HG02642 (cell line): ENCODE data around the gene TAOK1.

Source experiments
- ATAC-seq: cut with Tn5 transposase; IDR thresholded peaks from one replicate; pipeline ENCODE4 v1.9.1; 2021; ENCODE audit warnings: mild to moderate bottlenecking; ENCODE audit not compliant: unreplicated experiment, poor library complexity

TAOK1 gene

DNA sequence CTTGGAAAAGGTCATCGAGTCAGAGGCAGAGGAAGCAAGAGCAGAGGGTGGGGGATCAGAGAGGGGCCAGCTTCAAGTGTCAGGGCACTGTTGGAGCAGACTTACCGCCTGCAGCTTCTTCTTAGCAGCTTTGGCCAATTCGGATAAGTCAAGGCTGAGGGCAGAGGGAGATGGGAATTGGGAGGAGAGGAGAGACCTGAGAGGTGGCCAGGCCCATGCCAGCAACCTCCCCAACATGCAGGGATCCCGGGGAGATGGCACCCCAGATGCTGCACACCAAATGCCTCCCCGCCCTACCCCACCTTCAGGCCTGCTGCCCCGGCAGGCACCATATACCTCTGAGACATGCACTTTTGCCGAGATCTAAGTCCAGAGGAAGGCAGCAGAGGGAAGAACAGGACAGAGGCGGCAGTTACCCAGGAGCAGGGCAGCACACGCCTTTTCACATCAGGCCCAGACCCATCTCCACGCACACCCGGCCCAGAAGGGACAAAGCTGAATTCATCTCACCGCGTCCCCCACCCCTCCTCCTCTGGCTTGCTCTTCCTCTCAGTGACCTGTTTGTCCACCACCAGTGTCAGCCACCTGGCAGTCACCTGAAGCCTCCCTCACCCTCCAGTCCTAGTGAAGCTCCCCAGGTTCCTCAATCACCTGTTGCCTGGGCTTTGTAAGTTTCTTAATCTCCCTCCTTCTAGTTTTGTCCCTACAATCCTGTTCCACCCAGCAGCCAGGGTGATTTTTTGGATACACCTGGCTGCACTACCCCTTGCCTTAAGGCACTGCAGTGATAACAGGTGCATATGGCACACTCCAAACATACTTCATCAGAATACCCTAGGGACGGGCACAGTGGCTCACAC is 188.7 kb downstream of the TAOK1 start:
- no peak for ATAC-seq

DNA sequence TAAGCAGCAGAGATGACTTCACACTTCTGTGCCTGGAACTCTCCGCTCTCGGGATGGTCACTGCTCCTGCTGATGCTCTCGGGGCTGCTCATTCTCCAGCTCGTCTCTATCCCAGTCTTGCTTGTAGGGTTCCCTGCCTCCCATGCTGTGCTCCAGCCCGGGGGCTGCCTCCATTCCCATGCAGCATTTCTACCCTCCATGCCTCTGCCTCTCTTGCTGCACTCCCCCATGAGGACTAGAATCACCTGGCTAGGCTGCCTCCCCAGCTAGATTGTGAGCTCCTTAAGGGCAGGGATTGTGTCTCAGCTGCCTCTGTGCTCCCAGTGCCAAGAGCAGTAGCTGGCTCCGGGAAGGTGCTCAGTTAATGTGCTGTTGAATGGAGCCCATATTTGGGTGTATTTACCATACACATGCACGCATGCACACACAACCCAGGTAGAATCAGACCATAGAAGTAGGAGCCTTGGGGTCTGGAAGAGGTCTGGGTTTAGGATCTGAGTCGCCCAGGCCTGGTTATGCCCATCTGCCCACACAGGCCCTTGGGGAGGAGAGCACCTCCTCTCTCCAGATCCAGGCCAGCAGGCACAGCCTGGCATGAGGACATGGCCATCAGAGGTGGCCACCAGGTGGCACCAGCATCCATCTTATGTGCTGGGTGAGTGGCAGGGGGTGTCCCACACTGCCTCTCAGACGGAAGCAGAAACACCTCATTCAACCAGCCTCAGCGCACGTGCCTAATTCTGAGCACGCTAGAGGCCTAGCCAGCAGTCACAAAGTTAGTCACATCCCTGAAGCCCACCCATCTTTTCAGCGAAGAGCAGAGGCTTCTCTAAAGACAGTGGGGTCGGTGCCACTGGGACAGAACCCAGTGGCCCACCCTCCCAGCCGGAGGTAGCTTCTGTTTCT is 190.0 kb downstream of the TAOK1 start:
- ATAC-seq, result peak; percentile 71

DNA sequence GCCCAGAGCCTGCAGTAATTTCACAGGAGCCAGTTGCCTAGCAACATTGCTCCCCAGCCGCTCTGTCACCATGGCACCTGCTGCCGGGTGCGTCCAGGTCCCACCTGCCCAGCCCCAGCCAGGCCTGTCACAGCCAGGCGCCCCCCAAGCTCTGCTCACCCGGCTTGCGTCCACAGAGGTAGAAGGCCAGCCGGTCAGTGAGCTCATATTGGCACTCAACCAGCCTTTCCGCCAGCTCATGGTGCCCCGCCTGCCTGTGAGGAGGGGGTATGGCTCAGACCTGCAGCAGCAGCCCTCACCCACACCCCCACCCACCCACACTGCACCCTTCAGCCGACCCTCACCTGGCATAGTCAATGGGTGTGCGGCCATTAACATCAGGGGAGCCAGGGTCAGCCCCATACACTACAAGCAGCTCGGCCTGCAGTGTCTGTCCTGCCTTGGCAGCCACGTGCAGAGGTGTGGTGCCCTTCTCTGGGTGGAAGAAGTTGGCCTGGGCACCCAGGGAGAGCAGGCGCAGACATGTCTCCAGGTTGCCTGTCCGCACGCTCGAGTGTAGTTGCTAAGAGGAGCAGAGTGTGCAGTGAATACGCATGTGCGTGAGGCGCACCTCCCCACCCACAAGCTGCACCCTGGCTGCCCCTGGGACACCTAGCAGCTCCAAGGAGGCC is 191.6 kb downstream of the TAOK1 start:
- ATAC-seq, result no peak

DNA sequence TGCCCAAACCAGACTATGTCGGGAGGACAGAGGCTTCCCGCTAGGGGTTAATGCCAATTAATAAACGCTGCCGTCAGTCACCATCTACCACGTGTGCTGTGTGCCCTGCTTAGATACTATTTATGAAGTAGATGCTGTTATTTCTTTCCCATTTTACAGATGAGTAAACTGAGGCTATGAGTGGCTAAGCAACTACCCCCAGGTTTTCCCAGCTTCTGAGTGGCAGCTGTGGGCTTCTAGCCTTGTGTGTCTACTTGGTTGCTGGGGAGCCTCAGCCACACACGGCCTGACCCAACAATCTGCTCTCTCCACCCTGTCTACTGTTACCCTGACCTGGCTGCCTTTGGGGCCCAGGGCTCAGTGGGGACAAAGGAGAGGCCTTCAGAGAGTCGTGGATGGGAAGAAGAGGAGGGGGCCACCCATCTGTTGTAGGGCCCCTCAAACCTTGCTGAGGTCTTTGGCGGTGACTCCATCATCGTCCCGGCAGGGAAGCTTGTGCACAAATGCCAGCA is 192.1 kb downstream of the TAOK1 start:
- ATAC-seq, result no peak

DNA sequence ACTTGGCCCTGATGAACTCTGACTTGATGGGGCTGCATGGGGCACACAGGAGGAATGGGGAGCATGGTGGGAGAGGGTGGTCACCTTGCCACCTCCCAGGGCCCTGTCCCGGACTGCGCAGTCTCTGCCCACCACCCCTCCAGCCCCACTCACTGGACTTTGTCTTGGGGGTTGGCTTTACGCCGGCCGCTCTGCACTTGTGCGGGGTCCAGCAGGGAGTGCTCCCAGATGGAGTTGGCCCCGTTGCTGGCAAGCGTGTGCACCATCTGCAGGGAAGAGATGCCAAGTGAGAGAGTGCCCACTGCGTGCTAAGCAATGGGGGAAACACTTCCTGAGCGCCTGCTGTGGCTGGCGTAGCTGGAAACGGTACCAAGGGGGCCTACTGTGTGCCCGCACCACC is 192.6 kb downstream of the TAOK1 start:
- no peak for ATAC-seq

DNA sequence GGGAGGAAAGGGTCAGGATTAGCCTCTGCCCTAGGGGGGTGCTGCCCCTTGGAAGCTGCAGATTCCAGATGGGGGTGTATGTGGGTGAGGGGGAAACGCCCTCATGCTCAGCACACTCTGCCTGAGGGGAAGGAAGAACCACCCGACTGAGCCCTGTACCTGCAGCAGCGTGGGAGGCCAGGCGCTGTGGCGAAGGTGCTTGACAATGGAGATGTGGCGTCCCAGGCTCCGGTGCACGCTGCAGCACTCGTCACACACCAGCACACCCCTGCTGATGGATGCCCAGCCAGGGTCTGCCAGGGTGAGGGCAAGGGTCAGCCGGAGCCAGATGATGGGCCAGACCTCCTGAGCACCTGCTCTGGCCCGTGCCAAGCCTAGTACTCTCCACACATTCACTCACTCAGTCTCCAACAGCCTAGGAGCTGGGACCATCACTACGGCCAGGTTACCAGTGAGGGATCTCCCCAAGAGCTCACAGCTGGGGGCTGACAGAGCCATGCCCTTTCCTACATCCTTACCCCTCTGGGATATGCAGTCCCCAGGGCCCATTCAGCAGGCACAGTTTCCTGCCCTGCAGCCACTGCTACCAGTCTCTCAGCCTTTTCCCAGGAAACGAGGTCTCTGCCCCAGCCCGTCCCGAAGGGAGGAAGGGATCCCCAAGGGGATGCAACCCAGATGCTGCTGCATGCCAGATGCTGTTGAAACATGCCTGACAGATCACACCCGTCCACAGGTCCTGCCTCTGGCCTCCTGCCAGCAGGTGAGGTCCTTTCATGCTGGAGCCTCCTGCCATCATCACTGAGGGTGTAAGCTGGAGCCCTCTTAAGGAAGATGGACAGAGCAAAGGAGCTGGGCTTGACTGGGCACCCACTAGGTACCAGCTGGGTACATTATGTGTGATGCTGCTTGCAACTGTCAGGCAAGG is 193.4 kb downstream of the TAOK1 start:
- no peak for ATAC-seq

DNA sequence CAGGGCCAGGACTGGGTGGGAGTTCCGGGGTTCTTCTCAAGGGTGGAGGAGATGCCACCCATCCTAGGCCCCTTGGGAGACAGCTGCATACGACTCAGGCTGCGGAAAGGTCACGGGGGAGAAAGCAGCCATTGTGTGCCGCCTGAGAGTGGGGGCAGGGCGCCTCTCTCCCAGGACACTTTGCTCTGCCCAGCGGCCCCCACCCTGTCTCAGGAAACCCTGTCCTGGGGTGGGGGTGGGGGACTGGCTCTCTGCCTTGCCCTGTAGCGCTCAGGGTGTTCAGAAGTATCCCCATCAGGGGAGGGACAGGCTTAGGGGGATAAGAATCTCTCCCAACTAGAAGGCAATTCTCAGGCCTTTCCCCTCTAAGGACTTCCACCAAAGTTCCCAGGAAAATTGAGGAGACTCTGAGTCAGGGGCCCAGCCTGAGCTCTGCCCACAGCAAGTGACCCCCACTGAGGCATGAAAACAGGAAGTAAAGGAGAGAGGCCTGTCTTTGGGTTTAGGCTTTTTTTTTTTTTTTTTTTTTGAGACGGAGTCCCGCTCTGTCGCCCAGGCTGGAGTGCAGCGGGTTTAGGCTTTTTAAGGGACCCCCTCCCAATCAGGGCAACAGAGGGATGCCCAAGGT is 194.4 kb downstream of the TAOK1 start:
- no peak for ATAC-seq

DNA sequence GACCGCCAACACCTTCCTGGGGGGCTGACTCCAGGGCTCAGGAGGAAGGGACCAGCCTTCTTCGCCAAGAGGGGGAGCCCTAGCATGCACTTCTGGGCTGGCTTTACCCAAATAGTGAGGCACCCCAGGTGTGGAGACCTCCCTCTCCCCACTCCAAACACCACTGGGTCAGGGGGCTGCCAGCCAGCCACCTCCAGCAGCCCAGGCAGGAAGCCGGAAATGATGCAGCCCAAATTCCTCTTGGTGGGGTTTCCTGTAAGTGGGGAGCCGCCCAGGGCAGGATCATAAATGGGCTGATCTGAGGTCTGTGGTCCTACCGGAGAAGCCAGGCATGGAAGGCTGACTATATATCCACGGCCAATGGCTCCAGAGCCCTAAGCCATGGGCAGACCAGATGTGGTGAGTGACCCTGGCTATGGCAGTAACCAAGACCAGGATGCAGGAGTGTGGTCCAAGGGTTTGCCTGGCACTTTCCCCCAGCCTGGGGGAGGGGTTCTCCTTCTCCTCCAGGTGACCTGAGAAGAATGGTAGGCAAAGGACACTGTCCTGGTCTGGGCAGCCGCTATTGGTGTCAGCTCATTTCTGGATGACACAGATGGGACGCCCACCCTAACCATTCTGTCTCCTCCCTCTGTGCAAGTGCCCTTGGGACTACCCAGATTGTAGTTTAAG is 195.1 kb downstream of the TAOK1 start:
- ATAC-seq, result no peak

DNA sequence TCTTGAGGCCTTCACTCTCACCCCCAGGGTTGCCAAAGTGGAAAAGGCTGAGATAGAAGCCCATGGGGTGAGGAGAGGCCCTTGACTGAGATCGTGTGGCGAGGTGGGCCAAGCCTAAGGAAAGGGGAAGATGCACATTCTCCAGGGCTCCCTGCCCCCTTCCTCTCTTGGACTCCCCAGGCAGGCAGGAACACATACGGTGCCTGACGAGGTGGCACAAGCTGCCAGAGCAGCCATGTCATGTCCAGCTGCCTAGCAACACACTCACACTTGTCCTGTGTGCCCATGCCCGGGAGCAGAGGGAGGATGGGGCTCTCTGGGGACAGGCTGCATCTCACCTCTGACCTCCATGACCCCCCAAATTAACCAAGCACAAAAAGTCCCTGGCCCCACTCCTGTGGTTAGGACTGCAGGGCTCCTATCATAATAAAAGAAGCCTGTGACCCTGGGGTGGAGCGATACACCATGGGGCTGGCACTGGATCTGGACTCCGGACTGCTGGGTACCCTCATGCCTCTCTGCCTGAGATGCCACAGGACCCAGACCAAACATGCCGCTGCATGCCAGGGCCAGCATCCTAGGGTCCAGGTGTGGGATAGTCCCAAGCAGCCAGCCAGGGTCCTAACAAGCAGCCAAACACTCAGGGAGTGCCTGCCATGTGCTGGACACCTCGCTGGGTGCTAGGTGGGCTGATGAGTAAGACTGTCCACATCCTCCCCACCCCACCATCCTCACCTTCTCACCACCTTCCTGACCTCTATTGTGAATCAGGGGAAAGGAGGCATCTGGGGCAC is 196.7 kb downstream of the TAOK1 start:
- ATAC-seq, result no peak

DNA sequence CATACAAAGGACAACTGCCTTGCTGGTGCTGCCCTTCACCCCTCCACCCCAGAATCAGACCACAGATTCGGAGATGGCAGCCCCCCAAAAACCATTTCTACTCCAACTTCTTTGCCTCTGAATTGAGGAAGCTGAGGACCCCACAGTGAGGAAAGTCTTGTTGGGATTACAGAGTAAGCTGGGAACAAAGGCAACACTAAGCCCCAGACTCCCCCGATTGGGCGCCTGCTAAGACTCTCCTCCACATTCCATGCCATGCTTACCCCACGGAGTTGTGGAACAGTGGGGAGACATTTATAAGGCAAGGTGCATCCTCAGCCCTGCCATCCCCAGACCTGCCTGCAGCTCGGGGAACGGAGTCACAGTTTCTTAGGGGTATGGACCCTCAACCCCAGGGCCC is 197.4 kb downstream of the TAOK1 start:
- no peak for ATAC-seq

DNA sequence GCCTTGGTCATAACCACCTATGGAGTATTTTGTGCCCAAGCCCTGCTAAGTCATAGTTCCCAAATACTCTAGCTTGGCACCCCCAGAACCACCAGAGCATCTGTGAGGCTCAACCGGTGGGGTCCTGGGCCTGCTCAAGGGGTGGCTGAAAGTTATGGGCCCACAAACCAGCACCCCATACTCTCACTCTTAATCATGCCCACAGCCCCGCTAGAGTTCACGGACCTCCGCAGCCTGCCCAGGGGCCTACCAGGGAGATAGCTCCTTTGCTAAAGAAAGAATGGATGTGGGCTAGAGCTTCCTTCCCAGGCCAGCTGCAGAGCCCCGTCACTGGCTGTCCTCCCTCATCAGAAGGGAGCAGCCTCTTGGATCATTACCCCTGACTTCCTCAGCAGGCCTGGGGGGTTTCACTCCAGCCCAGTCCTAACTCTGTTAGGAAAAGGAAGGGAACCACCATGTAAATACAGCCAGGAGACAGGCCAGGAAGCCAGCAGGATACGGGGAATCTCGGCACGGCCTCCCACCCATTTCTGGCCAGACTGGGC is 197.9 kb downstream of the TAOK1 start:
- no peak for ATAC-seq

DNA sequence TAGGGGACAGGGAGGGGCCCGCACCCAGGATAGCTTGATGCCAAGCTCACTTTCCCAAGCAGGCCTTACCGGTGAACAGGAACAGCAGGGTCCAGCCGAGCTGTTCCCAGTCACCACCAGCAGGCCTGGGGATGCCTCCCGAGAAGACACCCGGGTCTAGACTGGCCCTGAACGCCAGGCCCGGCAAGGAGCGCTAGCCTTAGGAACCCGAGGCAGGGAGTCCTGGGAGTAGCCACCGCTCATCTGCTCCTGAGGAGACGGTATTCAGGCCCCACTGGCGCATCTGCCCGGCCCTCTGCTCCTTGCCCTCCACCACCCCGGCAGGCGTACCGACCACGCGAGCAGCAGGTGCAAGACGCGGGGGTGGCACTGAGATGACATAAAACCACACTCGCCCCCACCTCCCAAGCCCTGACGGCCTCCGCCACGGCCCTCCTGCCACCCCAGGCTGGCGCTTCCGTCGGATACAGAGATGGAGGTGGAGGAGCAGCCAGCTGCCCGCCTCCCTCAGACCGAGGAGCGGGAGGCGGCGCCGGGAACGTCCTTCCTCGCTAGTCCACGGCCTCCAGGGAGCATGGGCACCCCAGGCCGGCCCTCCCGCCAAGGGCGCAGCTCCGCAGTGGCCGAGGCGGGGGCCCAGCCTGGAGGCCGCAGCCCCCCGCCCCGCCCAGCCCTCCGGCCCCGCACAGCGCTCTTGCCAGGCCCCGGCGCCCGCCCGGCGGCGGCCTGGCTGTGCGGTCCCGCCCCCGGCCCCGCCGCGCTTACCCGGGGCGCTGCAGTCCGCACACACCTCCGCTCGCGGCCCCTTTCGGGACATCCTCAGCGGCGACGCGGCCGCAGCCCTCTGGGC is 198.6 kb downstream of the TAOK1 start:
- peak; percentile 17 for ATAC-seq

DNA sequence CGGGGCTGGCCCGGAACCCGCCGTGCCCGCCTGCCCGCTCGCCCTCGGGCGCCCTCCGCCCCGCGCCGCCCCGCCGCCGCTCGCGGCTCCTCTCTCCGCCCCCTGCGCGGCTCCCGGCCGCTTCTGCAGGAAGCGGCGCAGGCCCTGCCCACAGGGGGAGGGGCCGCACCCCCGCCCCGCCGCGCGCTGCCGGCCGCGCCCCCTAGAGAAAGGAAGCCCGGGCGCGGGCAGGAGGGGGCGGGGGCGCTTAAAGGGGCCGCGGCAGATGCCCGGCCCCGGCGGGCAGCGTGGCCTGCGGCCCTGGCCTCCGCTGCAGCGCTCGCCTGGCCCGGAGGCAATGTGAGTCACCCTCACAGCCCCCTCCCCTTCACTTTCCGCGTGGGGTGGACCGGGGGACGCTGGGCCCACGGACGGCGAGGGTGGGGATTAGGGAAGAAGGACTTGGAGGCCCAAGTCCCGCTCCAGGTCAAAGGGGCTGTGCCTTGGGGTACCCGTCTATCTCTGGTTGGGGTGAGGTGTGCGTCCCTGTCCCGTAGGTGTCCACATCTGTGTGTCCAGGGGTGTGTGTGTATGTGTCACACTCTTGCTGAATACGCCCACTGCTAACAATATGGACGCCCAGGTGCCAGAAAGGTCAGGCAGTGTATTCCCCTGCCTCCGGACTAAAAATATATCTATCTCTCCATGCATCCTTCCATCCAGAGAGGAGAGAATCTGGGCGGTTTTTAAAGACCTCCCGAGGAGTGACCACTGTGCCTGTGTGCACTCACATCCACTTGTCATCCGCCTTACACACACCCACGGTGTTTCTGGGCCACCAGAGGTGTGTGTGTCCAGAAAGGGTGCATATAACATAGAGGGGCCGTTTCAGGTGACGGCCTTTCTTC is 199.6 kb downstream of the TAOK1 start, which contains the start of gene GIT1:
Gene GIT1 (minus strand): TSS at position 125 of the 887 bp plus-strand sequence. CDS start 270 bp downstream, outside the sequence.
- peak; percentile 66 for ATAC-seq

DNA sequence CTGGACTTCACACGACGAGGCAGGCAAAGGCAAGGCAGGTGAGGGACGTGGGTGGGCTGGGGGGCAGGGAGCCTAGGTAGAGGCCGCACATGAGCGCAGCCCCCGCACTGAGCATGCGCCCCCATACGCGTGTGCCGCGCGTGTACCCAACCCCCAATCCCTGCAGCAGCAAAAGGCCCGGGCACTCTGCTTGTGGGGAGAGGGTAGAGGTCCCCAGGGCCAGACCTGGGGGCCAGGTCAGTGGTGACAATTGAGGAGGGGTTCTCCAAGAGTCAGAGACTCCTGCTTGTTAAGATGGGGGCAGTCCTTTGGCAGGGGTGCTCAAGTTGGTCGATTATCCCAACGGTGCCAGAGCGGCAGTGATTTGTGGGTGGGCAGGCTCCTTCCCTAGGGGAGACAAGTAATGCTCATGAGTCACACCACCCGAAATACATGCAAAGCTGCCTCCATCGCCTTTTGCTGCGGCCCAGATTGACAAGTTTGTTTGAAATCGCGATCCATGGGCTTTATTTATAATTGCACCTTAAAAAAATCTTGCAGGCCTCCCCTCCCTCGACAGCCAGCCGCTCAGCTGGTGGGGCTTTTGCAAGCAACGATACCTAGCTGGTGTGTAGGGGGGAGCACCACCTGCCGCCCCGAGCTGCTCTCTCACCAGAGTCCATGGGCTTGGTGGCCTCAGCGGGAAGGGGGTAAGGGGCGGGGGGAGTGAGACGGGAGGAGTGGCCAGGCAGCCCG is 200.4 kb downstream of the TAOK1 start:
- no peak for ATAC-seq
